H1 (cell line): ENCODE results near the gene RERE. TPM values are rescaled to one million over a fixed set of nuclear protein-coding genes. Genes with fewer than 3 reads are reported as not detected.

Source experiments
- CTCF ChIA-PET: fragments of 300-600 bp; sonication (Branson Sonifier 250); formaldehyde crosslinking; loops from one replicate; lab custom pipeline; 2021; ENCODE audit not compliant: partially characterized antibody; lab: Charles Lee
- POLR2A ChIA-PET: fragments of 300-600 bp; sonication (Branson Sonifier 250); formaldehyde crosslinking; loops from one replicate; lab custom pipeline; 2021; ENCODE audit warnings: inconsistent platforms; ENCODE audit not compliant: partially characterized antibody; lab: Charles Lee
- DNase-seq, 2 experiments: peaks; one replicate each; pipeline versions ENCODE4 v3.0.0 to v3.0.0-alpha.2; 2010 to 2022; ENCODE audit warnings: low spot score in 2 of 2, low read depth in 1 of 2, mixed read lengths in 1 of 2
- FAIRE-seq: peaks from 2 replicates; lab custom pipeline; 2011; peaks lifted over from hg19 to GRCh38; lab: Jason Lieb, UNC
- H2AFZ ChIP-seq: 2 replicates; pipeline ENCODE4 v1.8.1; 2012; ENCODE audit warnings: low read length, inconsistent platforms
- H2AK5ac ChIP-seq: 2 replicates; pipeline ENCODE4 v1.6.1; 2013; ENCODE audit warnings: low read depth, low read length
- H2BK120ac ChIP-seq: replicated peaks from 2 replicates; pipeline ENCODE3; 2013; ENCODE audit warnings: low read depth, low read length, inconsistent platforms
- H2BK12ac ChIP-seq: 2 replicates; pipeline ENCODE4 v1.6.1; 2013; ENCODE audit warnings: low read depth, low read length
- H2BK15ac ChIP-seq: 2 replicates; pipeline ENCODE4 v1.6.1; 2013; ENCODE audit warnings: low read length
- H2BK20ac ChIP-seq: 2 replicates; pipeline ENCODE4 v1.6.1; 2013; ENCODE audit warnings: low read length
- H2BK5ac ChIP-seq: 2 replicates; pipeline ENCODE4 v1.6.1; 2013; ENCODE audit warnings: low read depth, low read length
- H3K14ac ChIP-seq: 2 replicates; pipeline ENCODE4 v1.6.1; 2013; ENCODE audit warnings: inconsistent platforms; ENCODE audit not compliant: insufficient read length
- H3K18ac ChIP-seq: 2 replicates; pipeline ENCODE4 v1.6.1; 2013; ENCODE audit warnings: low read length; ENCODE audit errors: extremely low read depth
- H3K23ac ChIP-seq: 2 replicates; pipeline ENCODE4 v1.6.1; 2013; ENCODE audit warnings: inconsistent platforms; ENCODE audit not compliant: insufficient read length
- H3K23me2 ChIP-seq: 2 replicates; pipeline ENCODE4 v1.6.1; 2013; ENCODE audit warnings: low read depth, low read length
- H3K27ac ChIP-seq: 2 replicates; pipeline ENCODE4 v1.6.1; 2011; ENCODE audit warnings: low read depth, low read length, inconsistent platforms
- H3K27me3 ChIP-seq, 4 experiments: replicated peaks in 1 of 4; 1 replicate in 1 of 4; 2 replicates in 3 of 4; pipeline versions ENCODE4 v1.6.1 to v1.8.1; 2011 to 2013; ENCODE audit warnings: low read length in 3 of 4, mild to moderate bottlenecking in 3 of 4, inconsistent platforms in 2 of 4, mixed read lengths in 2 of 4, moderate library complexity in 1 of 4; ENCODE audit not compliant: control insufficient read depth in 3 of 4, insufficient read depth in 3 of 4; ENCODE audit errors: extremely low read depth in 1 of 4
- H3K36me3 ChIP-seq, 4 experiments: 2 replicates each; pipeline versions ENCODE4 v1.6.1 to v1.8.1; 2011 to 2013; ENCODE audit warnings: mild to moderate bottlenecking in 4 of 4, low read length in 3 of 4, moderate library complexity in 2 of 4, control low read depth in 1 of 4, inconsistent platforms in 1 of 4; ENCODE audit not compliant: insufficient read depth in 4 of 4, control insufficient read depth in 2 of 4
- H3K4ac ChIP-seq: replicated peaks from 2 replicates; pipeline ENCODE3; 2013; ENCODE audit warnings: low read length, low read depth, mixed read lengths, inconsistent platforms; ENCODE audit not compliant: insufficient read length
- H3K4me1 ChIP-seq, 4 experiments: replicated peaks in 1 of 4; 1 replicate in 1 of 4; 2 replicates in 3 of 4; pipeline versions ENCODE4 v1.6.1 to v1.8.1; 2011 to 2013; ENCODE audit warnings: low read length in 3 of 4, inconsistent platforms in 2 of 4, mixed read lengths in 1 of 4; ENCODE audit not compliant: insufficient read depth in 4 of 4, control insufficient read depth in 3 of 4
- H3K4me2 ChIP-seq, 2 experiments: 2 replicates each; pipeline versions ENCODE4 v1.6.1 to v1.8.1; 2011 to 2013; ENCODE audit warnings: low read depth in 2 of 2, low read length in 2 of 2, control low read depth in 1 of 2, inconsistent platforms in 1 of 2, mild to moderate bottlenecking in 1 of 2; ENCODE audit not compliant: insufficient read depth in 1 of 2
- H3K4me3 ChIP-seq, 4 experiments: fragments of 200-600, 300-600 bp in 1 of 4; sonication (generic), shearing (Covaris generic), sonication (Bioruptor Twin) in 1 of 4; 2 replicates each; pipeline versions ENCODE4 v1.5.1 to v1.8.1; 2011 to 2016; ENCODE audit warnings: low read length in 4 of 4, low read depth in 3 of 4, control low read depth in 2 of 4, inconsistent platforms in 2 of 4, mild to moderate bottlenecking in 2 of 4, mixed read lengths in 1 of 4, moderate library complexity in 1 of 4; ENCODE audit not compliant: insufficient read depth in 2 of 4; ENCODE audit errors: extremely low read depth in 1 of 4
- H3K56ac ChIP-seq: replicated peaks from 2 replicates; pipeline ENCODE3; 2013; ENCODE audit warnings: low read depth, mild to moderate bottlenecking, mixed read lengths, low read length, inconsistent platforms; ENCODE audit not compliant: insufficient read length
- H3K79me1 ChIP-seq: 2 replicates; pipeline ENCODE4 v1.6.1; 2013; ENCODE audit warnings: low read depth, low read length, control low read depth
- H3K79me2 ChIP-seq, 2 experiments: 2 replicates each; pipeline versions ENCODE4 v1.6.1 to v1.8.1; 2012 to 2013; ENCODE audit warnings: low read length in 2 of 2, mild to moderate bottlenecking in 2 of 2, inconsistent platforms in 1 of 2; ENCODE audit not compliant: insufficient read depth in 2 of 2, control insufficient read depth in 1 of 2
- H3K9ac ChIP-seq, 4 experiments: replicated peaks in 1 of 4; 1 replicate in 1 of 4; 2 replicates in 3 of 4; pipeline versions ENCODE4 v1.6.1 to v1.8.1; 2011 to 2013; ENCODE audit warnings: low read depth in 3 of 4, low read length in 3 of 4, control low read depth in 2 of 4, mild to moderate bottlenecking in 2 of 4, moderate library complexity in 2 of 4, inconsistent platforms in 1 of 4; ENCODE audit errors: extremely low read depth in 1 of 4
- H3K9me3 ChIP-seq, 2 experiments: 2 replicates each; pipeline versions ENCODE4 v1.6.1 to v1.8.1; 2012 to 2013; ENCODE audit warnings: mild to moderate bottlenecking in 2 of 2, moderate library complexity in 2 of 2, control low read depth in 1 of 2, inconsistent platforms in 1 of 2, low read depth in 1 of 2, low read length in 1 of 2, mixed read lengths in 1 of 2; ENCODE audit not compliant: insufficient read depth in 2 of 2
- H4K20me1 ChIP-seq, 2 experiments: replicated peaks in 1 of 2; 2 replicates each; pipeline versions ENCODE3 to v1.8.1; 2011 to 2013; ENCODE audit warnings: inconsistent platforms in 2 of 2, low read length in 2 of 2, mild to moderate bottlenecking in 1 of 2; ENCODE audit not compliant: insufficient read depth in 2 of 2, control insufficient read depth in 1 of 2
- H4K5ac ChIP-seq: 2 replicates; pipeline ENCODE4 v1.6.1; 2013; ENCODE audit warnings: low read length, low read depth, mixed read lengths, inconsistent platforms; ENCODE audit not compliant: insufficient read length
- H4K8ac ChIP-seq: 2 replicates; pipeline ENCODE4 v1.8.0; 2013; ENCODE audit warnings: mild to moderate bottlenecking, moderate library complexity, low read length, inconsistent platforms; ENCODE audit not compliant: insufficient read depth; ENCODE audit errors: extremely low read depth
- H4K91ac ChIP-seq: replicated peaks from 2 replicates; pipeline ENCODE3; 2013; ENCODE audit warnings: low read length, mixed read lengths, inconsistent platforms; ENCODE audit not compliant: insufficient read length
- TAF1 ChIP-seq: IDR thresholded peaks from 2 replicates; pipeline ENCODE4 v1.6.1; 2011; ENCODE audit warnings: mild to moderate bottlenecking, low read depth, low read length
- WGBS, 2 experiments: shearing (Covaris generic) in 1 of 2; methylation state at CpG; one replicate each; pipeline versions ENCODE4 v1.1.6 to v1.1.7; 2013 to 2015; ENCODE audit warnings: low lambda C conversion rate in 2 of 2, mixed read lengths in 2 of 2, inconsistent platforms in 1 of 2, low coverage in 1 of 2, missing lambda C conversion rate in 1 of 2; ENCODE audit not compliant: insufficient replicate concordance in 2 of 2, insufficient coverage in 1 of 2, insufficient read length in 1 of 2; ENCODE audit errors: extremely low coverage in 1 of 2, missing lambda C conversion rate in 1 of 2; 5-methylcytosine and 5-hydroxymethylcytosine counted together
- polyA plus RNA-seq, 7 experiments: library from polyadenylated mRNA; depleted of rRNA in 3 of 7; stranded (reverse) in 5 of 7; unstranded in 2 of 7; fragments of >200 nt in 5 of 7; fragments of 200-250 nt in 2 of 7; gene quantifications; 1 replicate in 5 of 7; 2 replicates in 1 of 7; 4 replicates in 1 of 7; pipeline versions ENCODE4 v1.2.1 to v1.2.3, GENCODE V29; 2011 to 2013; ENCODE audit warnings: missing spikeins in 2 of 7, mixed read lengths in 2 of 7
- total RNA-seq: library from RNA; stranded (reverse); fragmentation: NEBNext Ultra II Directional; extraction: Animal tissue kit (Norgen Biotek cat#: 25700); gene quantifications from 2 replicates; pipeline ENCODE4 v1.2.1, GENCODE V29; 2021

Gene RERE
- total and polyA plus RNA-seq, 2 of the 8 experiments (the other 6 are each of a cell fraction or from before 2014, with no cell fraction given) = 15.3 to 142 TPM

DNA sequence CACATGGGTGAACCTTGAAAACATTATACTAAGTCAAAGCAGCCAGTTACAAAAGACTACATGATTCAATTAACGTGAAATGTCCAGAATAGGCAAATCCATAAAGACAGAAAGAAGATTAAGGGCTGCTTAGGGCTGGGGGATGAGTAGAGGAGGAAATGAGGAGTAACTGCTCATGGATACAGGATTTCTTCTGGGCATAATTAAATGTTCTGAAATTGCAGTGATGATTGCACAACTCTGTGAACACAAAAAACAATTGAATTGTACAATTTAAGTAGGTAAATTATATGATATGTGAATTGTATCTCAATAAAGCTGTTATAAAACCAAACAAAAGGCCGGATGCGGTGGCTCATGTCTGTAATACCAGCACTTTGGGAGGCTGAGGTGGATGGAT, 52.2 kb downstream of the RERE start:
- 90% methylated on average over 3 of the region's 3 CpGs; no CpG with 5 or more reads in 1 of the 2 experiments for WGBS, 2 experiments
- no peak overlapping the region for H3K18ac ChIP-seq
- H3K4ac ChIP-seq = no peak overlapping the region
- FAIRE-seq (no peak), DNase-seq (no peak)
- H3K4me1 ChIP-seq = peaks cover 0 to 3% (median 0%) of the 10 kb centered on the region in 4 experiments; a peak in 1 of 7 replicates
- H2BK5ac ChIP-seq = no peak overlapping the region
- H2BK120ac ChIP-seq = no peak overlapping the region
- H3K79me2 ChIP-seq = peaks cover 0 to 78% of the 10 kb centered on the region in 2 experiments; a peak in 2 of 4 replicates
- H2AK5ac ChIP-seq = no peak overlapping the region
- H2AFZ ChIP-seq = no peak overlapping the region
- H3K56ac ChIP-seq = no peak overlapping the region
- TF ChIP-seq TAF1 = no peak
- no peaks in the 10 kb centered on the region for H3K27me3 ChIP-seq
- no peak overlapping the region for H2BK15ac ChIP-seq
- no peak overlapping the region for H3K9ac ChIP-seq
- H3K14ac ChIP-seq = no peak overlapping the region
- H3K9me3 ChIP-seq = no peaks in the 10 kb centered on the region
- no peak overlapping the region for H4K91ac ChIP-seq
- peaks cover 2% of the 10 kb centered on the region in 2 experiments for H4K20me1 ChIP-seq
- no peaks in the 10 kb centered on the region for H3K23me2 ChIP-seq
- ChIA-PET POLR2A (no interaction called here), CTCF (interaction anchor here (0.7 to 0.8 kb wide), 2 partner anchors 16 to 84 kb away, joined by 3 read pairs; no protein-coding TSS in a partner anchor)
- no peak overlapping the region for H4K8ac ChIP-seq
- H2BK12ac ChIP-seq = no peak overlapping the region
- no peak overlapping the region for H4K5ac ChIP-seq
- no peak overlapping the region for H3K4me3 ChIP-seq
- H3K79me1 ChIP-seq = peaks cover 9% of the 10 kb centered on the region
- no peak overlapping the region for H2BK20ac ChIP-seq
- H3K4me2 ChIP-seq = no peak overlapping the region
- no peaks in the 10 kb centered on the region for H3K36me3 ChIP-seq
- H3K23ac ChIP-seq = no peak overlapping the region
- no peak overlapping the region for H3K27ac ChIP-seq
